PC-3 (cell line): ENCODE results near the gene SHANK2. TPM values are rescaled to one million over a fixed set of nuclear protein-coding genes. Genes with fewer than 3 reads are reported as not detected.

Experiments
- ATAC-seq: fragments of 200-7000 bp; cut with Tn5 transposase; 2 replicates; pipeline ENCODE4 v1.9.1; 2020; ENCODE audit warnings: mild to moderate bottlenecking, moderate library complexity
- BruUV-seq: library from RNA; stranded (reverse); fragments of 400-500 nt; replicated peaks from 2 replicates; lab custom pipeline; 2021; lab: Mats Ljungman, UMichigan
- CTCF ChIA-PET: fragments of 300-600 bp; sonication (Branson Sonifier 250); formaldehyde crosslinking; loops from one replicate; lab custom pipeline; 2022; ENCODE audit warnings: antibody characterized with exemption; lab: Charles Lee
- POLR2A ChIA-PET: fragments of 300-600 bp; sonication (Branson Sonifier 250); formaldehyde crosslinking; loops from one replicate; lab custom pipeline; 2022; ENCODE audit warnings: antibody characterized with exemption; ENCODE audit not compliant: unreplicated experiment; lab: Charles Lee
- DNase-seq: peaks from one replicate; pipeline ENCODE4 v3.0.0-alpha.2; 2015
- H2AFZ ChIP-seq: fragments of 300-600 bp; sonication (generic); 2 replicates; pipeline ENCODE4 v1.6.0; 2016; ENCODE audit warnings: antibody characterized with exemption, low read length
- H3F3A ChIP-seq: fragments of 300-600 bp; sonication (generic); one replicate; pipeline ENCODE4 v1.6.0; 2017; ENCODE audit warnings: antibody characterized with exemption, low read length, control low read depth, mild to moderate bottlenecking; ENCODE audit not compliant: unreplicated experiment
- H3K27ac ChIP-seq: fragments of 300-600 bp; sonication (generic); 2 replicates; pipeline ENCODE4 v1.5.1; 2016; ENCODE audit warnings: mild to moderate bottlenecking, low read length
- H3K27me3 ChIP-seq: fragments of 300-600 bp; sonication (generic); 2 replicates; pipeline ENCODE4 v1.6.1; 2016; ENCODE audit warnings: low read length, mixed read lengths
- H3K36me3 ChIP-seq: fragments of 300-600 bp; sonication (generic); 2 replicates; pipeline ENCODE4 v1.6.1; 2016; ENCODE audit warnings: low read depth, mixed run types, low read length, mixed read lengths
- H3K4me1 ChIP-seq: fragments of 300-600 bp; sonication (generic); 2 replicates; pipeline ENCODE4 v1.5.1; 2016; ENCODE audit warnings: low read length; ENCODE audit not compliant: insufficient read depth
- H3K4me2 ChIP-seq: fragments of 300-600 bp; sonication (generic); 2 replicates; pipeline ENCODE4 v1.6.0; 2016; ENCODE audit warnings: low read length
- H3K4me3 ChIP-seq: fragments of 300-600 bp; sonication (generic); 2 replicates; pipeline ENCODE4 v1.5.1; 2016; ENCODE audit warnings: mild to moderate bottlenecking, low read length, mixed read lengths
- H3K79me2 ChIP-seq: fragments of 300-600 bp; sonication (generic); 2 replicates; pipeline ENCODE4 v1.6.1; 2017; ENCODE audit warnings: low read length, mixed read lengths
- H3K9ac ChIP-seq: fragments of 300-600 bp; sonication (generic); 2 replicates; pipeline ENCODE4 v1.6.0; 2016; ENCODE audit warnings: mild to moderate bottlenecking, low read length
- H3K9me2 ChIP-seq: fragments of 300-600 bp; sonication (generic); replicated peaks from 2 replicates; pipeline ENCODE4 v1.6.1; 2016; ENCODE audit warnings: mixed run types, low read length, mixed read lengths
- H3K9me3 ChIP-seq: fragments of 300-600 bp; sonication (generic); 2 replicates; pipeline ENCODE4 v1.6.1; 2016; ENCODE audit warnings: low read length, mixed read lengths
- H4K20me1 ChIP-seq: fragments of 300-600 bp; sonication (generic); 2 replicates; pipeline ENCODE4 v1.6.1; 2016; ENCODE audit warnings: low read length, mixed read lengths
- CTCF ChIP-seq: fragments of 300-600 bp; sonication (generic); conservative IDR thresholded peaks from 2 replicates; pipeline ENCODE4 v1.5.1; 2017; ENCODE audit warnings: antibody characterized with exemption, low read depth, mild to moderate bottlenecking, low read length
- EZH2 ChIP-seq: fragments of 300-600 bp; sonication (generic); IDR thresholded peaks from one replicate; pipeline ENCODE4 v1.6.1; 2017; ENCODE audit warnings: antibody characterized with exemption, mild to moderate bottlenecking, low read length; ENCODE audit not compliant: unreplicated experiment
- EZH2phosphoT487 ChIP-seq: fragments of 300-600 bp; sonication (generic); IDR thresholded peaks from 2 replicates; pipeline ENCODE4 v1.6.1; 2018; ENCODE audit warnings: mild to moderate bottlenecking, antibody characterized with exemption, low read length, borderline replicate concordance
- intact Hi-C: fragments of 100-400 bp; cut with micrococcal nuclease; formaldehyde crosslinking; loops from 2 replicates; pipeline ENCODE4 v1.9.0; 2023
- total RNA-seq: library from RNA; depleted of rRNA; stranded (reverse); fragments of >200 nt; gene quantifications from 2 replicates; pipeline ENCODE4 v1.2.3, GENCODE V29; 2014

The SHANK2 gene
- total RNA-seq, 1 experiment from 2014 or later = 45.0 TPM

DNA sequence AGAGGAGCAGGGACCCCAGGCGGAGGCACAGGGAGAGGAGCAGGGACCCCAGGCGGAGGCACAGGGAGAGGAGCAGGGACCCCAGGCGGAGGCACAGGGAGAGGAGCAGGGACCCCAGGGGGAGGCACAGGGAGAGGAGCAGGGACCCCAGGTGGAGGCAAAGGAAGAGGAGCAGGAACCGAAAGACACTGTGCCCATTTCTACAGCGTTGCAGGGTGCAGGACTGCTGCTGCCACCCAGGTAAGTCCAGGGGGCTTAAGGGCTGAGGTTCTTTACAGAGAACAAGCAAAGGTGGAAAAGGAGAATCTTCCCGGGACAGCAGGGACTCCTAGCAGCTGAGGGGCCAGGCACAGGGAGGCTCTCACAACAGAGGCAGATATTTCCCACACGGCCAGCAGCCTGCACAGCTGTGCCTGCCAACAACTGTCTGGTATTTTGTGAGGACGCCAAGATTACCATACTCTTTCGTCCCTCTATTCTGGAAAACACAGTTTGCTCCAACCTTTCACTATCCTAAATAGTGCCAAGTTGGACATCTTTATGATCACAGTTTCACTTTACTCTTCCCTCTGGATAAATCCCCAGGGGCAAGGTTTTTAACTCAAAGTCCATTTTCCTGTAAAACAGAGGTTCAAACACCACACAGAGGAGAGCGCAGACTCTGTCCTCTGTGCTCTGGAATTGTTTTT lies 39.4 kb downstream of the SHANK2 start:
- Histone ChIP-seq H3K4me1 (no peaks in the 10 kb centered on the region), H3K4me2 (no peak overlapping the region), H3K79me2 (no peaks in the 10 kb centered on the region), H3K9me2 (no peaks in the 10 kb centered on the region), H3K9me3 (no peaks in the 10 kb centered on the region), H3K4me3 (no peak overlapping the region), H3F3A (no peaks in the 10 kb centered on the region), H2AFZ (no peak overlapping the region), H3K27me3 (no peaks in the 10 kb centered on the region), H3K9ac (no peak overlapping the region), H3K36me3 (no peaks in the 10 kb centered on the region), H3K27ac (no peak overlapping the region), H4K20me1 (no peaks in the 10 kb centered on the region)
- ChIA-PET CTCF (no interaction called here), POLR2A (no interaction called here)
- no peak for DNase-seq
- TF ChIP-seq EZH2phosphoT487 (no peak), EZH2 (no peak), CTCF (no peak)
- no TSS peak for BruUV-seq
- ATAC-seq = no peak
- intact Hi-C loops = no loop called here

GRCh38 chr11:71211631-71212030 lies 40.7 kb downstream of the SHANK2 start:
- intact Hi-C loops = no loop called here
- Histone ChIP-seq H3K9me3 (no peaks in the 10 kb centered on the region), H3K79me2 (no peaks in the 10 kb centered on the region), H3K36me3 (no peaks in the 10 kb centered on the region), H3F3A (no peaks in the 10 kb centered on the region), H3K4me1 (no peaks in the 10 kb centered on the region), H3K27ac (no peak overlapping the region), H3K27me3 (no peaks in the 10 kb centered on the region), H4K20me1 (no peaks in the 10 kb centered on the region), H3K4me3 (no peak overlapping the region), H2AFZ (no peak overlapping the region), H3K4me2 (no peak overlapping the region), H3K9me2 (no peaks in the 10 kb centered on the region), H3K9ac (no peak overlapping the region)
- TF ChIP-seq EZH2phosphoT487 (no peak), EZH2 (no peak), CTCF (no peak)
- ChIA-PET CTCF (interaction anchor here (0.7 kb wide), 1 partner anchor 837 kb away, joined by 7 read pairs; no protein-coding TSS in a partner anchor), POLR2A (interaction anchor here (0.7 kb wide), 1 partner anchor 83 kb away, joined by 3 read pairs; no protein-coding TSS in a partner anchor)
- no peak for ATAC-seq
- no TSS peak for BruUV-seq
- no peak for DNase-seq

DNA sequence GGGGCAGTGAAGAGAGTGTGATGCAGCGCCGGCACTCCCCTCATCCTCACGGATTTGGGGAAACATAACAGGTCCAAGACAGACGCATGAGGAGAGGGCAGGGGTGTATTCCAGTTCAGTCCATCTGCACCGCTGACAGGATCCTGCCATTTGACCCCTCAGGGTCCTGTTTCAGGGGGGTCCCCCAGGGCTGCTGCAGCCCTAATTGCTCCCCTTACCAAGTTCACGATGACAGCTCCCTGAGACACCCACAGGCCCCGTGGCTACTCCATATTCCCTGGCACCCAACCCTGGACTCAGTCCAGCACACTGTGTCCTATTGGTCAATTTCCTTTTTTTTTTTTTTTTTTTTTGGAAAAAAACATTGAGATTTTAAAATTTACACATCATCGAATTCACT lies 41.5 kb downstream of the SHANK2 start:
- TF ChIP-seq EZH2 = no peak
- TF ChIP-seq CTCF = no peak
- TF ChIP-seq EZH2phosphoT487 = no peak
- POLR2A ChIA-PET = interaction anchor here (0.7 kb wide), 1 partner anchor 82 kb away, joined by 3 read pairs; no protein-coding TSS in a partner anchor
- Histone ChIP-seq H2AFZ (no peak overlapping the region), H3K79me2 (no peaks in the 10 kb centered on the region), H3K9ac (no peak overlapping the region), H3K4me1 (no peaks in the 10 kb centered on the region), H3K27me3 (no peaks in the 10 kb centered on the region), H3K27ac (no peak overlapping the region), H3K36me3 (no peaks in the 10 kb centered on the region), H3K9me2 (no peaks in the 10 kb centered on the region), H3K4me3 (no peak overlapping the region), H4K20me1 (no peaks in the 10 kb centered on the region), H3K4me2 (no peak overlapping the region), H3F3A (no peaks in the 10 kb centered on the region), H3K9me3 (no peaks in the 10 kb centered on the region)
- intact Hi-C loops = no loop called here
- BruUV-seq = no TSS peak
- CTCF ChIA-PET = interaction anchor here (0.7 kb wide), 1 partner anchor 838 kb away, joined by 7 read pairs; no protein-coding TSS in a partner anchor
- DNase-seq (no peak), ATAC-seq (no peak)
